Measurements from ENCODE around the gene PBXIP1.
"Not testable (repeated sequence)": the region's sequence is repeated elsewhere in the genome, so short reads cannot be mapped to it uniquely, and the experiment has no call there.

PBXIP1 gene

DNA sequence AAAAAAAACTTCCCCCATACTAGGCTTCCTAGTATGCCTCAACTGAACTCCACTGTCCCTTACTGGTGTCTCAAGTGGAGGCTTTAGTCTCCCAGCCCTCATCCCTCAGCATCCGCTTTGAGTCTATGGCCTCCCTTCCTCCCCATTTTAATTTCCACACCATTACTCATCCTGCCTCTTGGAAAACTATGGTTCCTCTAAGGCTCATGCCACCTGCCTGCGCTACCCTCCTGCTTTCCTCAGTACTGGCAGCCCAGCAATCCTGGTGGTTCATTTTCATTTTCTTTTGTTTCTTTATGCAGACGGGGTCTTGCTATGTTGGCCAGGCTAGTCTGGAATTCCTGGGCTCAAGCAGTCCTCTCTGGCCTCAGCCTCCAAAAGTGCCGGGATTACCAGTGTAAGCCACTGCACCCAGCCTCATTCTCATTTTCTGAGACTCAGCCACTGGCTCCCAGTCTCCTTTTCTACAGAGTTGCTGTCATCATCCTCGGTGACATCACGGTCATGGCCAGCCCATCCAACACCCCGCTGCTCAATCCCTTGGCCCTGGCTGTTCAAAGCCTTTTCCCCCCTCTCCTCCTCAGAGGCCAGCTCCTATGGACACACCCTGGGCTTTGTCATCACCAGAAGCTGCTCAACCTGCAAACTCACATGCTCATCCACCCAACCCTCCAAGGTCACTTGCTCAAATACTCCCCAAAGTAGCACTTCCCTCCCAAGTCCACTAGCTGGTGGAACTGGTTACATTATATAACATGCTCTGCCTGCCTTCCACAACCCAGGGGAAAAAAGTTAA lies 17.1 kb downstream of the PBXIP1 start:
- in situ Hi-C loops (cut with MboI; ENCODE audit: low sequenced_read_pairs) = no loop called here

DNA sequence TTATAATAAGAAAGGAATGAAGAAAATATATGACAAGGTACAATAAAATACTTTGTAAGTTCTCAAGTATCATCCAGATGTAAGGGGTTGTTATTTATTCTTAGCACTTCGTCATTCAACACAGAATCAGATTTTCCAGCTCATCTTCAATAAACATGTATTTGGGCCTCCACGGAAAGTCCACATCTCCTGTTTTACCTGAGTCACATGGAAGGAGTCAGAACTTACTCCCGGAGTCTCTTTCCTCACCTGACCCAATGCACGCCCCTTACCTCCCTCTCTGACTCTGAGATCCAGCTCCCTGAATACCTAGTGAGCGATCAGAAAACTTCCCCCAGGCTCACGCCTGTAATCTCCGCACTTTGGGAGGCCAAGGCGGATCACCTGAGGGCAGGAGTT lies 17.9 kb downstream of the PBXIP1 start:
- in situ Hi-C loops (cut with MboI; ENCODE audit: low sequenced_read_pairs) = no loop called here

DNA sequence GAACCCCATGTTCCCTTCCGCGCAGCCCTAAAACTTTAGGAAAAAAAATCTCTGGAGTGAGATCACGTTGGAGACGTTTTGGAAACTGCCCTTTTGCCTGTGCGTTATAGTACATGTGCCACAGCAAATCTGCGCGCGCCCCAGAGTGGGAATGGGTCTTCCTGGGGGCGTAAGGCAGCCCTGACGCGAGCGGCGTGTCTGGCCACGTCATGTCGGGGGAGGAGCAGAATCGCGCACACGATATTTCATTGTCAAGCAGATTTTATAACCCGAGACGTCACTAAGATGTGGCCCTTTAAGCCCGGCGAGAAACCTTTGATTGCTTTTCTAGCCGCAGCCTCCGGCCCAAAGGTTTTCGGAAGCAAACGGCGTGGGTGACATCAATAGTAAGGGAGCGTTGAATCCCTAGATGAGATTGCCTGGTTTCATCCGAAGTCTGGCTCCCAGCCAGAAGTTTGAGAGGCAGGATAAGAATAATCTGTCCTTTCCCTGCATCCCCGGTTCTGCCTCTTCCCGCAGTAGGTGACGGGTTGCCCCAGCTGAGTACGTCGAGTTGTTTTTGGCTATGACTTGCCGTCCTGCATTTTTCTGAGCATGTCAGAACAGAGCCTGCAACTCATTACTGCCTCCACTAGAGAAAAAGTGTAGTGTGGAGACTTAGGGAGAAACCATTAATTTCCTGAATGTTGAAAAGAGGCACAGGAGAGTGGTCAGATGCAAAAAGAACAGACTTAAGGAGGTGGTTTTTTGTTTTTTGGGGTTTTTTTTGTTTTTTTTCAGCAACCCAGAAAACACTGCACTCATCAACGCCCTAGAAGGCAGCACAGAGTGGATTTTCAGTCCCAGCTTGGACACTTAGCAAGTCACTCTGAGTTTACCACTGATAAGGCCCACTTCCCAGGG lies 18.6 kb downstream of the PBXIP1 start:
- in situ Hi-C loops (cut with MboI; ENCODE audit: low sequenced_read_pairs) = no loop called here

DNA sequence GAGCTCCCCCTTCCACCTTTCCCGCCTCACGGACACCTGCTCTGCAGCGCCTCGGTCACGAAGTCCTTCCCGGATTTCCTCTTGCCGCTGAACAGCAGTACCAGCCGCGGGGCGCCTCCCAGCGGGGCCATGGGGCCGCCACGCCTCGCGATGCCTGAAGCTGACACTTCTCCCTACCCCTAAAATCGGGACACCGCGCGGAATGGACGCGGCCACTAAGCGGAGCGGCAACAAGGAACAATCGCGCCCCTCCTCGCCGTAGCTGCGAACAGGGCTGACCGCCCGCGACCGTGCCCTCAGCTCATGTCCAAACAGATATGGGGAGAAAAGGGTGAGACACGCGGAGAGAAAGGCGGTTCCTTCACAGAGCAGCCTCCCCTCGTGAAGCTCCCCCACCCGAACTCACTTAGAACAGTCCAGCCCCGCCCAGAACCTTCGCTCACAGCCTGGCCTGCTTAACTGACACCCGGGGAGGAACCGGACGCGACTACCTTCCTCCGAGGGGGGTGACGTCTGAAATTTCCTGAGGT lies 19.3 kb downstream of the PBXIP1 start, which contains the start of gene PMVK:
Gene PMVK, minus strand, starts transcription at position 165 of the 530 bp plus-strand sequence. Its CDS starts 34 bp downstream, at position 131.
- in situ Hi-C loops (cut with MboI; ENCODE audit: low sequenced_read_pairs) = no loop called here

DNA sequence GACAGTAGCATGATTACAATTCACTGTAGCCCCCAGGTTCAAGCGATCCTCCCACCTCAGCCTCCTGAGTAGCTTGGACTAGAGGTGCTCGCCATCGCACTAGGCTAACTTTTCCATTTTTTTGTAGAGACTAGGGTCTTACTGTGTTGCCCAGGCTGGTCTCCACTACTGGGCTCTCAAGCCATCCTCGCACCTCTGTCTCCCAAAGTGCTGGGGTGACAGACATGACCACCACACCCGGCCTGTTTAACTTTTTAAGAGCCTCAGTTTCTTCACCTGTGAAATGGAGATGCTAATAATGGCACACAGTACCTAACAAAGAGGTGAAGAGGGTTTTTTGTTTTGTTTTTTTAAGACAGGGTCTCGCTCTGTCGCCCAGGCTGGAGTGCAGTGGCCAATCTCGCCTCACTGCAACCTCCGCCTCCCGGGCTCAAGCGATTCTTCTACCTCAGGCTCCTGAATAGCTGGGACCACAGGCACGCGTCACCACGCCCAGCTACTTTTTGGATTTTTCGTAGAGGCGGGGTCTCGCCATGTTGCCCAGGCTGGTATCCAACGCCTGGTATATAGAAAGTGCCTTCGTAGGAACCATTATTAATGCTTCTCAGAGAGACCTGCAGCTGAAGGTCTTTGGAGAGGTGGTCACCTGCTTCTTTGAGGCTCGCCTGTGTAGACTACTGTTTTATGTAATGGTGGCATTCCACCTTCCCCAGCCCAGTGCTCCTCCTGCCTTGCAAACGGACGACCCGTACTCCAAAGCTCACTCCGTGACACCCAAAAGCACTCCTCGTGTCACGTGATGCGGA lies 19.9 kb downstream of the PBXIP1 start:
- in situ Hi-C loops (cut with MboI; ENCODE audit: low sequenced_read_pairs) = no loop called here

DNA sequence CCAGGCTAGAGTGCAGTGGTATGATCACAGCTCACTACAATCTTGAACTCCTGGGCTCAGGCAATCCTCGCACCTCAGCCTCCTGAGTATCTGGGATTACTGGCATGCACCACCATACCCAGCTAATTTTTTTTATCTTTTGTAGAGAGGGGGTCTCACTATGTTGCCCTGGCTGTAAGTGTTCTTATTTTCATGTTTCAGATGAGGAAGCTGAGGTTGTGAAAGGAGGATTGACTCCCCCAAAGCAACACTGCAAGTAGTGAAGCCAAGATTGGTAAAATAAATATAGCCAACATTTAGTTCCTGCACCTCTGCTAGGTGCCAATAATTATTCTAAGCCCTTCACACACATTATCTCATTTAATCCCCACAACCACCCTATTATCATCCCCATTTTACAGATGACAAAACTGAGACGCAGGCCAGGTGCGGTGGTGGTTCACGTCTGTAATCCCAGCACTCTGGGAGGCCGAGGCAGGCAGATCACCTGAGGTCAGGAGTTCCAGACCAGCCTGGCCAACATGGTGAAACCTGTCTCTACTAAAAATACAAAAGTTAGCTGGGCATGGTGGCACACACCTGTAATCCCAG lies 21.4 kb downstream of the PBXIP1 start:
- in situ Hi-C loops (cut with MboI; ENCODE audit: low sequenced_read_pairs) = no loop called here

DNA sequence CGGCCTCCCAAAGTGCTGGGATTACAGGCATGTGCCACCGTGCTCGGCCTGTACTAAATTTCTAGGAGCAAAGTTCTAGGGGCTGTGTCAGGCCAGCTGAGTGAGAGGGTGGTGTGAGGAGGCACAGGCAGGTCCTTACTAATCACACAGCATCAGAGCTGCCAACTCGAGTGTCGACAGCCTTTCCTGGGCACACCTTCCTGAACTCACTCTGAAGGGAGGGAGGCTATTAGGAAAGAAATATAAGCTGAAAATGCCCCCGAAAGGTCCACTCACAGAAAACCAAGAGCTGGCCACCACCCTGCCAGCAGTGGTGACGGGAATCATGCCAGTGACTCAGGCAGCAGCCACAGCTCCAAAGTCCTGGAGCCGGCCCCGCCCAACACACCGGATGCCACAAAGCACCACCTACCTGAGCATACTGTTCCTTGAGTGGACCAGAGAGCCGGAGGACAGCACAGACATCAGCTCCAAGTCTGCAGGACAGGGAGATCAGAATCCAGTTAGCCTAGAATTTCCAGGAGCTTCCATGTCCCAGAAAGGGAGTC lies 23.9 kb downstream of the PBXIP1 start:
- in situ Hi-C loops (cut with MboI; ENCODE audit: low sequenced_read_pairs) = no loop called here

DNA sequence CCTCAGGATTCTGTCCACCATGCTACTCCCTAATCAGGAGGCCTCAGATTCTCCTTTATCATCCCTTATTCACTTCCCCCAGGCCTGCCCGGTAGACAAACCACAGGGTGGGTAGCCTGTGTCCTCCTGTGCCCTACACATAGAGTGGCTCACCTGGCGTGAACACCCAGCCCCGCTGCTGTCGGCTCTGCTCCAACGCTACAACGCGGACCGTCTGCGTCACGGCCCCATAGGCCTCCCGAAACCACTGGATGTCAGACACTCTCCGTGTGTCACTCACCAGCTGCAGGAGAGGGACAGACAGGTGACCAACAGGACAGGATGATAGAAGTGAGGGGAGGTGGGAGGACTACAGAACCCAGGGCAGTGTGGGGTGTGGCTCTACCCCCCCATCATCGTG lies 29.7 kb downstream of the PBXIP1 start:
- in situ Hi-C loops (cut with MboI; ENCODE audit: low sequenced_read_pairs) = no loop called here

DNA sequence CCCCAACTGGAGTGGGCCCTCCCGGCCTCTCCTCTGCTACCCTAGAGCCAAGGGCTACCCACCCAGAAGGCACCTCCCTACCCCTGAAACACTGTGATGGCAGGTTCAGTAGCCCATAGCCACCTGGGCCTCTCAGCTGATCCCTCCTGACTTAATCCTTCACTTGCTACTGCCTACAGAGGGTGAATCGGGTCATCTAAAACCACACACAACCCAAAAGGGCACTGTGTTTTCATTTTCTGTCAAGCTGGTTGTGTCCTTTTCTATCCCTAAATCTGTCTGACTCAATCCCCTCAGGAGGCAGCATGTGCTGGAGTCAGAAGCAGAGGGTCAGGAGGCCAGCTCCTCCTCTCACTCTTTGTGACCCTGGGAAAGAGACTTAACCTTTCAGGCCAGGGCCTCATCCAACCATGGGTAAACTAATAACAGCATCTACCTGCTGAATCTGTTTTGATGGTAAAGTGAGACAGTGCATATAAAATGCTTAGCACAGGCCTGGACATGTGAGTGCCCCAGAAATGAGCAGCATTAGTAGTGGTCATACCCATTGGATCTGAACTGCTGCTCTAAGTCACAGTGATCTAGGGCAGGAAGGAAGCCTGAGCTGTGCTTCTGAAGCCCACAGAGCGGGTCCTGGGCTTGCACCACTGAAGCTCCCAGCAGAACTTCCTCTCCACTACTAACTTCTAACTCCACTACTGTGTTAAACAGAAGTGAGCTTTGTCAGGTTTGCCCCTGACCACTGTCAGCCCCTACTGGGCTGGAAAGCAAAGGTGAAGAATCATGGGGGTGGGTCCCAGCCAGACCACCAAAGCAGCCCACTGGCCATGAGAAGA lies 30.3 kb downstream of the PBXIP1 start:
- in situ Hi-C loops (cut with MboI; ENCODE audit: low sequenced_read_pairs) = no loop called here

DNA sequence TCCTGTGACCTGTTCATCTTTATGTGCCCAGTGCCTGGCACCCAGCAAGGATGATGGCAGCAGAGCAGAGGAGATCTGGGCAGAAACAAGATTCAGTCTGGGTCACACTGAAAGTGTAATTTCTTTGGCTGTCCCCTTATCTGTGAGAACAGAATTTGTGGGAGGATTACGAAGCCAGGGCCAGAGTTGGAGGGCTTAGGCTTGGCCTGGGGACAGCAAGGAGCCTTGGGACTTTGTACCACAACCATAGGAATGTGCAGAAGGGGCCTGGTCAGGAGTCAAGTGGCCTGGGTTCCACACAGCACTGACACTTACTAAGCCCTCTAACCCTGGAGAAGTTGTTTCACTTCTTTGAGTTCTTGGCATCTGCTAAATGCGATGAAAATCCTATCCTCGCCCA lies 32.2 kb downstream of the PBXIP1 start:
- in situ Hi-C loops (cut with MboI; ENCODE audit: low sequenced_read_pairs) = no loop called here

DNA sequence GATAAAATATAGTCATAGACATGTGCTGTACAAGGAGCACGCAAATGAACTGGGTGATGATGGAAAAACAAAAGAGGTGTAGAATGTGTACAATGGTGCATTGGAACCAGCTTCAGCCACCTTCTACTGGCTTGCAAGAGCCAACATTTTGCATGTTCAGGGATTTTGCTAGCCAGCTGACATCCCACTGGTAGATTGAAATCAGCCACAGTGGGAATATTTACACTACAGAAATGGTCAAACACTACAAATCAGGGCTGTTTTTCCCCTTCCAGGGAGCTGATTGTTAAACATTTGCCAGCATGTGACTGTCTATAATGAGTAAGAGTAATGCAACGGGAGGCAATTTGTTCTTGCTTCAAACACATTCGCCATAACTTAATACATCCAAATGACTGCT lies 42.6 kb downstream of the PBXIP1 start:
- in situ Hi-C loops (cut with MboI; ENCODE audit: low sequenced_read_pairs) = no loop called here

DNA sequence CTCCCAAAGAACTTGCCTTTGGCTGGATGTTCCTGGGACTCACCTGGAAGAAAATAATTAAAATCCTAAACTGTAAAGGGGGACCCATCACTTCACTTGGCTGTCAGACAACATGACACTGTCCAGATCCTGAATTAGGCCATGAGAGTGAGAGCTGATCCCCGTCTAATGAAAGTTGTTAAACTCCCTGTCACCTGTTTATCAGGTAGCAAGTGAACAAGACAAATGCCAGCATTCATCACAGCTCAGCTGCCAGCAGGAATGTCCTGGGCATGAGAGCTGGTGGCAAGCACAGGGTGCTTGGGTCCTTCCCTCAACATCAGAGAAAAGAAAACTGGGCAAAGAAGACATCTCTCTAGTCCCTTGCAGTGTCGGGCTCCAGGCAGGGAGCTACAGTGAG lies 43.1 kb downstream of the PBXIP1 start:
- in situ Hi-C loops (cut with MboI; ENCODE audit: low sequenced_read_pairs) = no loop called here

DNA sequence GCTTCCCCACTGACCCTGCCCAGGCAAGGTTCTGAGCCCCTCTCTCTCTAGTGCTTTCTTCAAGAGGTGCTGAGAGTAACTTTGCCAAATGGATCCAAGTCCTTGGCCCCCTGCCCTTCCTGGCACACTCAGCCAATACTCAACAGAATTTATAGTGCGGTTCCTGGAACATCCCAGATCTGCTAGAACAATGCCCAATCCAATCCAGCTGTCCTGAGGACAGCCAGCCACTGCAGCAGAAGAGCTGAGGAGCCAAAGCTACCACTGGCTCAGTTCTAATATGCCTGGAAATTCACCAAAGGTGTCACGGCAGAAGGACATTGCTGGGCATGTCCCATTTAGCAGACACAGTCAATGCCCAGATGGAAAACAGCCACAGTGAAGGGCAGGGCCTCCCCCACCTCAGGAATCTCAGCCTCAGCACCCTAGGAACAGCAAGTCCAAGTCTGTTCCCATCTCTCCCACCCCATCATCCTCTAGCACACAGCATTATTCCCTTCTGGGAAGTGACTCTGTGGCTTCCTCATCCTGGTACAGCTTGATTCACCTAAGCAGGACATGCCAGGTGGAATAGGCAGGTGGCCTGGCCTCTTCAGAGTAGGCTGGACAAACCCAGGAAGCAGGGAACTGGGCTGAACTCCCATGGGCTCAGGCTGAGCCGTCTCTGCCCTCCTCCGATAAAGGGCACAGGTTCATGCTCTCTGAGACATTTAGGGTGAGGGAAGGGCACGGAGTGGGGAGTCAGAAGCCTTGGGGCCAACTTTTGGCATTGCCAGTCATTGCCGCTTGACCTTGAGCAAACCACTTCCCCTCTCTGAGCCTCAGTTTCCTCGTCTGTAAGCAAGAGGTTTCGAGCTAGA lies 44.0 kb downstream of the PBXIP1 start:
- in situ Hi-C loops (cut with MboI; ENCODE audit: low sequenced_read_pairs) = no loop called here

DNA sequence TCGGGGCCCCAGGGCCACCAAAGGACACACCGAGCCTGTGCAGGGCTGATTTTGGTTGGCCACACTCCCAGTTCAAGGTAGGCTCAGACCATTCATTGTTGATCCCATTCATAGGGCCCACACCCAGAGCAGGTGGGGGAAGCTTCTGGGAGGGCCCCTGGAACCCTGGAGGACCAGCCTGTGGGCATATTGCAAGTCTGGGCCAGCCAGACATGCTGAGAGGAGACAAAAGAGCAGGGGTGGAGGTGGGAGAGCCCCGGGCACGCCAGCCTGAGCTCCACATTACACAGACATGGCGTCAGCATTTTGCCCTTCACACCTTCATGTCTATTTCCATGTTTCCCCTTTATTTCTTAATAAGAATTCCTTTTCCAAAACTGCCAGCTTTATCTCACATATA lies 45.0 kb downstream of the PBXIP1 start:
- in situ Hi-C loops (cut with MboI; ENCODE audit: low sequenced_read_pairs) = no loop called here

DNA sequence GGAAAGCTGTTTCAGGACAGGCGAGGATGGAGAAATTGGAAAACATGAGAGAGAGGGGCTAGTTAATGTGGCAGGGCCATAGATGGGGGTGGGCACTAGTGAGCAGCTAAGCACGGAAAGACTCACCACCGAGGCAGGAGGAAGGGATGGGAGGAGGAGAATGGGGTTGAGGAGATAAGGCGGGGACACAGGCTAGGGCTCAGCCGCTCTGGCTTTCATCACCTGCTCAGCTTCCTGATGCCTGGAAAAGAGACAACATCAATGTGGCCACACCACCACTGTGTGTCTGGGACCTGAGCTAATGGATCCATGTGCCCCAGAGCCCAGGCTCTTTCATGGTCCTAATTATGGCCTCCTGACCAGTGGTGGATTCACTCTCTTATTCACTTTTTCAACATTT lies 47.0 kb downstream of the PBXIP1 start:
- in situ Hi-C loops (cut with MboI; ENCODE audit: low sequenced_read_pairs) = no loop called here

DNA sequence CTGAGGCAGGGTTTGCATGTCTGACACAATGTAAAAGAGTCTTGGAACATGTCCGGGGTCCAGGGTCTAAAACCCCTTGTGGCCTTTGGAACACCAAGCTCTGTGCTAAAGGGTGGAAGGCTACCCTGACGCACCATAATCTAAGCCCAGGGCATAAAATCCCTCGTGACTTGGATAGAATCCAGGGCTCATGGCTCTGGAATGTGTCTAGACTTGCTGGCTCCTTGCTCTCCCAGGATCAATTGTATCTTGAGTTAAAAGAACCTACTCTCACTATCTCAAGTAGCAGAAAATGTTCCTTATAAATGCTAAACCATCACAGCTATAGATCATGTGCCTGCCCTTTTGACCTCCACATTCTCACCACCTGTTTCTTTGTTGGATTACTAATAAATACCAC lies 47.8 kb downstream of the PBXIP1 start:
- in situ Hi-C loops (cut with MboI; ENCODE audit: low sequenced_read_pairs) = not testable (repeated sequence)

DNA sequence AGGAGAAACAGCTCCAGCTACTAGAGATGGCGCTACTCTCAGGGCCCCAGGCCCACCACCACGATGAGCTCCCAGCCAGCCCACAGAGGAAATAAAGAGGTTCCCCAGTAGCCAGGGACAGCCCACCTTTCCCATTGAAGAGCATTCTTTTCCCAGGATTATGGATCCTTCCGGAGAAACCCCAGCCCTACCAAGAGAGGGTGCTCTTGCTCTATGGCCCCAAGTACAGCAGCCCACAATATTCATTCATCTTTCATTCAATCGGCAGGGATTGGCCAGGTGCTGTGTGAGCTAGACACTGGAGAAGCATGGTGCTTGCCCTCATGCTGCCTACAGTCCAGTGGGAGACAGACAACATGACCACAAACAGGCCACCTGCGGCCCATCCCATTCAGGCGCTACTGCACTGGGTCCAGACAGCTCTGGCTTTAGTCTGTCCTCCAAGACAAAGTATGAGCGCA lies 49.2 kb downstream of the PBXIP1 start:
- in situ Hi-C loops (cut with MboI; ENCODE audit: low sequenced_read_pairs) = no loop called here

DNA sequence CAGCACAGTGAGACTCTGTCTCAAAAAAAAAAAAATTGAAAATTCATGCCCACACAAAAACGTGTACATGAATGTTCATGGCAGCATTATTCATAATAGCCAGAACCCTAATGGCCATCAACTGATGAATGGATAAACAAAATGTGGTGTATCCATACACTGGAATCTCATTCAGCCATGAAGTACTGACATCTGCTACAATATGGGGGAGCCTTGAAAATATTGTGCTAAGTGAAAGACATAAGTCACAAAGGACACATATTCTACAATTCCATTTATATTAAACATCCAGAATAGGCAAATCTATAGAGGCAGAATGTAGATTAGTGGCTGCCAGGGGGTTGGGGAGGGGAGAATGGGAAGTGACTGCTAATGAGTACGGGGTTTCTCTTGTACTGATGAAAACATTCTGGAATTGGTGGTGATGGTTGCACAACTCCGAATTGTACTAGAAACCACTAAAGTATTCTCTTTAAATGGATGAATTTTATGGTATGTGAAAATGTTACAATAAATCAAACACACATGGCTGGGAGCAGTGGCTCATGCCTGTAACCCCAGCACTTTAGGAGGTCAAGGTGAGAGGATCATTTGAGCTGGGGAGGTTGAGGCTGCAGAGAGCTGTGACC lies 52.8 kb downstream of the PBXIP1 start:
- in situ Hi-C loops (cut with MboI; ENCODE audit: low sequenced_read_pairs) = no loop called here
